Measurements from ENCODE around the gene COX4I1. TPM values are rescaled to one million over a fixed set of nuclear protein-coding genes. Genes with fewer than 3 reads are reported as not detected.

Gene COX4I1
- 433 TPM for polyA plus RNA-seq (ENCODE audit: insufficient read length)

DNA sequence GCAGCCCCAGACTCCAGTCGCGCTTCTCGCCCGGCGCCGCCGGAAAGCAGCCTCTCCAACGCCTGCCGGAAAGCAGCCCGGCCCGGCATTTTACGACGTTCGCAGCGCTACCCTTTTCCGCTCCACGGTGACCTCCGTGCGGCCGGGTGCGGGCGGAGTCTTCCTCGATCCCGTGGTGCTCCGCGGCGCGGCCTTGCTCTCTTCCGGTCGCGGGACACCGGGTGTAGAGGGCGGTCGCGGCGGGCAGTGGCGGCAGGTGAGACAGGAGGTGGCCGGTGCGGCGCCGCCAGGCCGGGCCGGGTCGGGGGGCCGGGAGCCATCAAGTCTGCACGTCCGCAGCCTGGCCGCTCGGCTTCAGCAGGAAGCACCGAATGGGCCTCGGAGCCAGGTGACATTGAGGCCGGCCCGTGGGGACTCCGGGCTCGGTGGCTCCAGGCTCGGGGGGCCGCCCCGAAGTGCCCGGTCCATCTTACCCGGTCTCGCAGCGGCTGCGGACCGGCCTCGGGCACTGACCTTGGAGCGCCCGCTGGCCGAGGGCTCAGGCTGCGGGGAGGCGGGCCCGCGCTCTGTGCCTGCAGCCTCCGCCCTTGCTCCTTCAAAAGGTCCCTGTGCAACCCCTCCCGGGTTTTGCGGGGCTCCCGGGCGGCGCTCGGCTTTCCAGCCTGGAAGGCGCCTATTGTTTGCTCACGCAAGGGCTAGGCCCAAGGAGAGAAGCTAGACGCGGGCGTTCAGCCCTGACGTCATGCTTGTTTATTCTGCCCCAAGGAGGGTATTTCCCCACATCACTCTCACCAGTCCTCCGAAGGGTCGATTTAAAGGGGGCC is at the start of gene COX4I1, which contains the start of gene EMC8:
TSS of gene COX4I1 (plus strand) at position 199 of the 824 bp plus-strand sequence. CDS start 1,511 bp downstream, outside the sequence.
TSS of gene EMC8 (minus strand) at position 48 of the 824 bp plus-strand sequence. CDS start 249 bp downstream, outside the sequence.
- peak; percentile 96 for DNase-seq

DNA sequence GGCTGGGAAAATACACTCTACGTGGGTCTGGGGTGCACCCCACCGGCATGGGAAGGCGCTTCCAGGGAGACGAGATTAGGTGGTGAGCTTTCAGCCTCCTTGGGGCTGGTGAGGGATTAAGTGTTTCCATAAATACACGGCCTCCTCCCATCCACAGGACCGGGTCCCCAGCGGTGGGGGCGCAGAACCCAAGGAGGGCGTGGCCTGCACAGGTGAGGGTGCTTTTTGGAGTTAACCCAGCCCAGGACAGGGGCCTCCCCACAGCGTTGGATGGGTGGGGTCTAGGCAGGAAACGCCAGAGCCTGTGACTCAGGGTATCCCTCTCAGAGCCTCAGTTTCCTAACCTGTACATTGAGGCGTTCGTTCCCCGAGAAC is 49.7 kb upstream of the COX4I1 start:
- no peak for DNase-seq

DNA sequence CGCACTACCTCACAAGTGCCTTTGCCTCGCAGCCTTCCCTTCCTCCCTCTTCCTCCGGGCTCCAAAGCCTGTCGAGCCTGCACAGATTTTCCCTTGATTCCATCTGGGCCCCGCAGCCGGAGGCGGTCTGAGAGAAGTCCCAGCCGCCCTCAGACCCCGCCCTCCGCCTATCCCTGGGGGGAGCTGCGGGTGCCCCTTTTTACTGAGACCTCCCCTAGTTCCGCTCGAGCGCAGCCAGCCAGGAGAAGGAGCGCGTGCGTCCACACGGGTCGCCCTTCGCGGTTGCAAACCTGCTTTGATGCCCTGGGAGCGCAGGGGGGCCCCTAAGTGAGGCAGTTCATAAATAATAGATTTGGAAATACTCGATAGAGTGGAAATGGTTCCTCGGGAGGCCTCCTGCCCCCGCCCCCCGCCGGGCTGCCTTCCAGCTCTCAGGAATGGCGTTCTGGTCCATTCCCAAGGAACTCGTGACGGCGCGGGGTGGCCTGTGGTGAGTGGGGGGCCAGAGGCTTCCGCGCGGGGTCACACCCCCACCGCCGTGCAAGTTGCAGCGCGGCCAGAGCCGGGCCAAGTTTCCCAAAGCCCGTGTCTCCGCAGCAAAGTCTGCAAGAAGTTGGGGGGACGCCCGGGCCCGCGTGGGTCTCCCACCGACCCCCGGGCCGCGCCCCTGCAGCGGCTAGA is 49.2 kb upstream of the COX4I1 start:
- no peak for DNase-seq

DNA sequence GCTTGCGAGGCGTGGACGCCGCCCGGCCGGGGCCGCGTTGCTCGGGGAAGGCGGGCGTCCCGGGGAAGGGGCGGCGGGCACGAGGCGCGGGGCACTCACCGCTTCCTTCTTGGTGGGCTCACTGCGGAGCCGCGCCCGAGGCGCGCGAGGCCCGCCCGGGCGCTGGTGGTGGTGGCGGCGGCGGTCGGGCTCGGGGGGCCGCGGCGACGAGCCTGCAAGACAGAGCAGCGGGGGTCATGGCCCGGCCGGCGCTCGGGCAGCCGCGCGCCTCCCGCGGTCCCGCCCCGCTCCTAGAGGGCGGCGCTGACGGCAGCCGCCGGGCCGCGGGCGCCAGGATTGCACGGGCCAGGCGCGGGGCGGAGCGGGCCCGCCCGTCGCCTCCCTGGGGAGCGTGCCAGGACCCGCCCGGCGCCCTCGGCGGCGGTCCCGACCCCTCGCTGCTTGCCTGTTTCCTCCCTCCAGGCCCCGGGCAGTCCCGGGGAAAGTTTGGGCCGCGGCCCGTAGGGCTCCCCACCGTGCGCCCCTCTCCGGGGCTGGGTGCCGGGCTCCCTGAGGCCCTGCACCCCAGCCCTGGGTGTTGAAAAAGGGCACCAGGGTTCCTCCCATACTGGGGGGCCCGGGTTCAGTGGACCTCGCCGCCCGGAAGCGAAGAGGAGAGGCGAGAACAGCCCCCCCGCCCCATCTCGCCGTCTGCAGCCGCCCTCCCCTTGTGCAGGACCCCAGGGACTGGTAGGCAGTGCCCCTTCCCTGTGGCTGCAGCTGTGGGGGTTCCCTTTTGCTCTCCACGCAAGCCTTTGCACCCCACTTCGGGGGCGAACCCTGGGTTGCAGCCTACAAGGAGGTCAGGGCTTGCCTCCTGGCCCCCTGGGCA is 48.4 kb upstream of the COX4I1 start, which contains the start of gene C16orf74:
TSS of gene C16orf74 (minus strand) at position 270 of the 871 bp plus-strand sequence. CDS start 15,879 bp downstream, outside the sequence.
- DNase-seq = no peak

DNA sequence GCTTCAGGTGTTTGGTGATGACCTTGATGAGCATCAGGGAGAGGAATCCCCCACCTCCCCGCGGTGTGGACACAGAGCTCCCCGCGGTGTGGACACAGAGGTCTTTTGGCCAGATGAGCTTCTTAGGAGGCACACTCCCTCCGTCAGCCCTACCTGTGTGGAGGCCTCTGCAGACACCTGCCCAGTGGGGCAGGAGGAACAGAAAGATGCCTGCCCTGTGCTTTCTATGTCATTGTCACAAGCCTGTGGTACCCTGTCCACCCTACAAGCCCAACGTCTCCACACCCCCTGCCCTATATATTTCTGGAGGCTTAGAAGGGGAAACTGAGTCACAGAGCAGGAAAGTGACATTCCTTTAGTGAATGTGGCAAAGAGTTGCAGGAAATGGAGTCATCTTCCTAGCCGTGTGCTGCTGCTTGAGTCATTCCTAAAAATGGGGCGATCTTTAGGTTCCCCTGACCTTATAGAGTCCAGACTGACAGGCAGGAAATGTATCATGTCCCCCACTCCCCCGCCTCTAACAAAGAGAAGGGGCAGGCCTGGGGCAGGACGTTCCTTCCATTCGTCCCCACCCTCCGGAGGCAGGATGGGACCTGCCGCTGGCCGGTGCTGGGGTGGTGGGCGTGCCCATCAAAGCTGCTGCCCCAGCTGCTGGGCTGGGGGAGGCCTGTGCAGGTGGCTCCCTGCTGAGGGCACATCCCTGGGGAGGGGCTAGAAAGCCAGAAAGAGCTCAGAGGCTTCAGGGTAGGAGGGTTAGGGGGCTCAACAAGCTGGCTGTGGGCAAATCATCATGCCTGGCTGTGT is 47.6 kb upstream of the COX4I1 start:
- DNase-seq = no peak

DNA sequence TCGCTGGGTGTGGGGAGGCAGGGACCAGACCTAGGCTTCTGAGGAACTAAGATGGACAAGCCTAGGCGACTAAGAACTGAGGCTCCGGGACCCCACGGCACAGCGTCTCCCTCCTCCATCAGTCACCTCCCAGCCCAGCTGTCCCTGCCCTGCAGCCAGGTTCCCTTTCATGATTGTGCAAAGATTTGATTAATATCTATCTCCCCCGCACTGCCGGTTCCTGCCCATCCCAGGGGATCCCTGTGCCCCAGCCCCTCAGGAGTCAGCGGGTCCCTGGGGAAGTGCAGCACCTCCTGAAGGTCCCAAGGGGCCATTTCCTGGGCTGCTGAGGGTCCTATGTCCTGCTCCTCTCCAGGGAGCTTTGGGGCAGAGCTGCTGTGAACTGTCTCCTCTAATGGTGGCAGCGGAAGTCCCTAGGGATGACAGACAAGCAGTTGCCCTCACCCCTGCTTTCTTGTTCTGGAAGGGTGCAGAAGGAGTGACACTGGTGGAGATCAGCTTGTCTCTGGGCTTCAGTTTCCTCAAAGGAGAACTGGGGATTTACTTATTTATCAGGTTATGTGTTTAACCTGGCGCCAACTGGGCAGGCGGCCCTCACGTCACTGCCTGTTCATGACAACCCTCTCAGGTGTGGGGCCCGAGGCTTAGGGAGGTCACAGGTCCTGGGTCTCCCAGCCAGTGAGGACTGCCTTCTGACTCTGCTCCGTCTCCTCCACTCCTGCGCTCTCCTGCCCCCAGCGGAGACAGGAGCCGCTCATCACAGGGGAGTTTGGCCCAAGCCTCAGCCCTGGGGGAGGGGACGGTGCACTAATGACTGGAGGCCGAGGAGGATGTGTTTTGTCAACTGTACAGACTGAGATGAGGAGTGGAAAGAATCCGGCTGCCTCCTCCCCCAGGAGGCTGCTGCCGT is 46.7 kb upstream of the COX4I1 start:
- no peak for DNase-seq

DNA sequence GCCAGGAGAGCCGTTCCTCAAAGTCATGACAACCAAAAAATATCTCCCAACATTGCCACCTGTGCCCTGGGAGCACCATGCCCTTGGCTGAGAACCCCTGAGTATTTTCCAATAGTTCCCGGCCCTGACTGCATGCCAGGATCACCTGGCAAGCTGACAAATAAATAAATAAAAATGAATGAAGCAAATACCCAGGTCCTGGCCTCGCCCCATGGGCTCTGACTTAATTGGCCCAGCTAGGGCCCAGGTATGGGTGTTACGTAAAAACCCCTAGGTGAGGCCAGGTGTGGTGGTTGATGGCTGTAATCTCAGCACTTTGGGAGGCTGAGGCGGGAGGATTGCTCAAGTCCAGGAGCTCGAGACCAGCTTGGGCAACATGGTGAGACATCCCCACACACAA is 45.9 kb upstream of the COX4I1 start:
- no peak for DNase-seq

DNA sequence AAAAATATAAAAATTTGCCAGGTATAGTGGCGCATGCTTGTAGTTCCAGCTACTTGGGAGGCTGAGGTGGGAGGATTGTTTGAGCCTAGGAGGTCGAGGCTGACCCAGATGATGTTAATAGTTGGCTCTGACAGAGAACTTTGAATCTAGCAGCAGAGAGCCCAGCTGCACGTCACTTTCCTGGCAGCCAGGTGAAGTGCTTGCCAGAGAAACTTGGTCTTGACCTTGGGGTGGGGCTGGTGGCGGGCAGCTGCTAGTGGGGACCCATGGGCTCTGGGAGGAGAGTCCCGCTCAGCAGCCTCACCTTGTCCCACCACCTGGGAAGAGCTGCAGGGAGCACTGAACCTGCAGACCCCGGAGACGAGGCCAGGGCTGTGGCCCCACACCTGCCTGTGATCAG is 45.5 kb upstream of the COX4I1 start:
- DNase-seq = no peak

DNA sequence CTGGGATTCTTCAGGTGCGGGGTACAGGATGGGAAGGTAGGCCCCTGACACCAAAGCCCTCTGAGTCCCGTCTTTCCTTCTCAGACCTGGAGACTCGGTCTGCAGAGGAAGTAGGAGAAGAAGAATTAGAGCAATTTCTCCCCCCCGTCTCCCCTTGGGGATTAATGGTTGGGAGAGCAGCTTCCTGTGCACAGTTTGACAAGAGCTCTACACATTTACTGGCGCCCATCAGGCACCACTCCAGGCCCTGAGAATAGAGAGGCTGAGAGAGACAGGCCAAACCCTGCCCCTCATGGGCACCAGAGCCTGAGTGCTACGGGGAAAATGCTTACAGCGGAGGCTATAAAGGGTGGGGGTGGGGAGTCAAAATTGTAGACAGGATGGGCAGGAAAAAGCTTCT is 45.1 kb upstream of the COX4I1 start:
- no peak for DNase-seq

DNA sequence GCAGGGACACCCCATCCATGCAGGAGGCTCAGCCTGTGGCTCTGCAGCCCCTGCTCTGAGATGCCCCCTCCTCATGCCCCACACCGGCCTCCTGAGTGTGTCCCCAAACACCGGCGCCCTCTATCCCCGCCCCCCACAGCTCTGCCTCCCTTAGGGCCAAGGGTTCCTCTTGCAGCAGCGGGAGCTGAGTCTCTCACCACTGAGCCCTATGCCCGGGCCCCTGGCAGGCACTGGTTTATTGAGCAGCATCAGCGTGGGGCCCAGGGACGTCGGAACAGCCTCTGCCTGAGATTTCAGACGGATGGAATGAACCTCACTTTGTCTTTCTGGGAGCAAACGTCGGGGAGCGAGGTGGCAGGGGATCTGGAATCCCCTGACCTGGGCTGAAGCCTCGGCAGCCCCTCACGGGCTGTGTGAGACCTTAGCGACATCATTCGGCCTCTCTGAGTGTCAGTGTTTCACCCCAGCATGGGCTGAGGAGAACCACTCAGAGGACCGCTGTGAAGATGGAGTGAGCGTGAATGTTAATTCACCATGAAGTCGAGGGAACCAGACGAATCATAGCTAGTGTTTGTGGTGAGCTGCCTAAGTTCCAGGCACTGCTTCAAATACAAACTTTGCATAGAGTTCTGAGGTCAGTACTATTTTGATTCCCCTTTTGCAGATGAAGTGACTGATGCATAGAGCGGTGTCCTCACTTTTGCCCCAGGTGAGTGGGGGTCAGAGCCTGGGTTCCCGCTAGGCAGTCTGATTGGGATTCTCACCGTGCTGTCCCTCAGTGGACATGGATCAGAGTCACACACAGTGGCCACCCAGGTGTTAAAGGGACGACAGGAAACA is 43.3 kb upstream of the COX4I1 start:
- DNase-seq = no peak

DNA sequence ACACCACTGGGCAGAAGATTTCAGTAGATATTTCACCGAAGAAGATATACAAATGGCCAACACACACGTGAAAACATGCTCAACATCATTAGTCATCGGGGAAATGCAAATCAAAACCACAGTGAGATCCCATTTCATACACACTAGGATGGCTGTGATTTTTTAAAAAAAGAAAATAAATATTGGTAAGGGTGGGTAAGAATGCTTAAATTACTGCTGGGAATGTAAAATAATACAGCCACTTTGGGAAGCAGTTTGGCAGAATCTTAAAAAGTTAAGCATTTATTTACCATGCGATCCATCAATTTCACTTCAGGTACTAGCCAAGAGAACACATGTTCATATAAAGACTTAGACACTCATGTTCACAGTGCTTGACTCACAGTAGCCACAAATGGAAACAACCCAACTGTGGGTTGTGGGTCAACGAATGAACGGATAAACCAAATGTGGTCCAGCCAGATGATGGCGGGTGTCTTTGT is 42.1 kb upstream of the COX4I1 start:
- DNase-seq = no peak

DNA sequence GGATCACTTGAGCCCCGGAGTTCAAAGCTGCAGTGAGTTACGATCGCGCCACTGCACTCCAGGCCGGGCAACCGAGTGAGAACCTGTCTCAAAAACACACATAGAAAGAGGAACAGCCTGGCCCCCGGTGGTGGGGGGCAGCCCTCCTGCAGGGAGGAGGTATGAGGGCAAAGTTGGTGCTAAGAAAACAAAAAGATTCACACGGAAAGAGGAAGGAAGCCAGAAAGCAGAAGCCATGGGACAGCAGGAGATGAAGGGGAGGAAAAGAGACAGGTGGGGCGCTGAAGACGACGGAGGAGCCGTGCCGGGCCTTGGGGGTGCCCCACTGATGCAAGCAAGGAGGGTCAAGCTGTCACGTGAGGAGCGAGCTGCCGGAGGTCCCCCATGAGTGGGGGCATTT is 40.4 kb upstream of the COX4I1 start:
- no peak for DNase-seq

DNA sequence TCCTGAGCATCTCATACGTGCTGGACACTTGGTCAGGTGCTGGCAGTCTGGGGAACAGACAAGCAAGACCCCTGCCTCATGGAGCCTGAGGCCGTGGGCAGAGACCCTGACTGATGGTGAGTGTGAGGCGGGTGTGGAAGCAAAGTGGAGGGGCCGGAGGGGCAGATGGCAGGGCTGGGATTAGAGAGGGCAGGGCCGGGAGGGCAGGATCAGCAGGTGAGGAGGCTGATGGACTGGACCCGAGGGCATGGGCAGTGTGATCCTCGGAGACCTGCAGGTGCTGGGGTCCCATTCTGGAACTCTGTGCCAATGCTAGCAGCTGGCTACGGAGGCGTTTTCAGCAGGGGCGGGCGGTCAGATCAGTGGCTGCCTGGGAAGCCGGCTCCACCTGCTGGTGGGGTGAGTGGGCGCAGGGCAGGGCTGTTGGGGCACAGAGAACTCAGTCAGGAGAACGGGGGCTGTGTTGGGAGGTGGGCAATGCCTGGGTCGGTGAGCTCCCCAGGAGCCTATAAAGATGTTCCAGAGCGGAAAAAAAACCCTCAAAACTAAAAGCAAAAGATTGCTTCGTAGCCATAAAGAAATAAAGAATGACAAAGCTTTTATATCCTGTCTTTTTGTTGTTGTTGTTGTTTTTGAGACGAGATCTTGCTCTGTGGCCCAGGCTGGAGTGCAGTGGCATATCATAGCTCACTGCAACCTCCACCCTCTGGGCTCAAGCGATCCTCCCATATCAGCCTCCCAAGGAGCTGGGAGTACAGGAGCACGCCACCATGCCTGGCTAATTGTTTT is 39.7 kb upstream of the COX4I1 start:
- DNase-seq = no peak

DNA sequence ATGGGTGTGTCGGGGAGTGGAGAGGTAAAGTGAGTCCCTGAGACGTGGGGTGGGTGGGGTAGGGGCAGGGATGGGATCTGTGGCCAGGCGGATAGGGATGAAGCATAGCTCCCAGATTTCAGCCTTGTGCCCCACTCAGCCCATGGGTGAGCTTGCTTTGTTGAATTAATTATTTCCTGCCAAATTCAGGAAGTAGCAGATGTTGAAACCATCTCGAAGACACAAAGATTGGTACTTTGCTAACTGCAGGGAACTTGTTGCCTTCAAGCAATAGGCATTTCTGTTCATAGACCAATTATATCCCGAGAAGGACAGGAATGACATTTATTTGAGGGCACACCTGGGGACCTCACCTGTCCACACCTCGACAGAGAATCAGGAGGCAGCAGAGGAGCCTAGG is 37.6 kb upstream of the COX4I1 start:
- no peak for DNase-seq

DNA sequence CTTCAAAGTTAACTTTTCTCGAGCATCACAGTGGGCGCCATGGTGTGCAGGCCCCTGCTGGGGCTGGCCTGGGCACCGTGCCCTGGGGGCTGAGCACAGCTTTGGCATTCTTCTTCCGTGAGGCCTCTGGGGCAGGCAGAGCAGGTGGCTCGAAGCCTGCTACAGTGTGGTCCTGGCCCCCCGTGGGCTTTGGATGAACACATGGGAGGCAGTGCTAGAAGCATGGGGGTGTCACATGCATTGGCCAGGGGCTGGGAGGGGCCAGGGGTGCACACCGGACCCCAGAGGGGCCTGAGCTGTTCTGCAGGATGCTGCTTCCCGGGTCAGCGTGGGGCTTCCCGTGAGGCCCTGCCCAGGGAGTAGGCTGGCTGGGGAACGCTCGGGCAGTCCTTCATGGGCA is 36.5 kb upstream of the COX4I1 start:
- no peak for DNase-seq

DNA sequence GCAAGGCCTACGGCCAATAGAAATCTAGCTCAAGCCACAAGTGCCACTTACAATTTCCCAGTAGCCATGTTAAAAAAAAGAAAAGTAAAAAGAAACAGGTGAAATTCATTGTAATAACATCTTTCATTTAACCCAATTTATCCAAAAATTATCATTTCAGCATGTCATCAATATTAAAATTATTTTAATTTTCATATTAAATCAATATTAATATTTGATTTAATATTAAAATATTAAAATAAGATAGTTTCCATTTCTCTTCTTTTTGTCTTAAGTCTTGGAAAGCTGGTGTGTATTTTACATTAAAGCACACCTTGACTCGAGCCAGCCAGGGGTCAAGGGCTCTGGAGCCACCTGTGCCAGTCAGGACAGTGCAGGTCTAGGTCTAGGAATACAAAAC is 35.9 kb upstream of the COX4I1 start:
- DNase-seq = no peak

DNA sequence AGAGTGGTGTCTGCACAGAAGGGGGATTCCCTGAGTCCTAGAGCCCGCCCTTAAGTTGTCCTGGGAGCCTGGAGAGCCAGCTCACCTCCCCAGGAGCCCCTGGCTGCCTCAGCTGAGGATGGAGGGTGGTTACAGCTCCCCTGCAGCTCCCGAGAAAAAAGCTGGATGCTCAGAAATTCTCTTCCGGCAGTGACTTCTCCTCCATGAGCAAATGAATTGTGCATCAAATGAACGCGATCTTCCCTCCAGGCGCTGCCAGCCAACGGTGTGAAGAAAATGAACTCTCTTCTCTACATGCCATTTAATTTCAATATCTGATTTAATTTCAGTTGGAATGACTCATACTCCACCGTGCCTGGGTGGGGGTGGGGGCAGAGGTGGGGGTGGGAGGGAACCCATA is 34.3 kb upstream of the COX4I1 start:
- no peak for DNase-seq

DNA sequence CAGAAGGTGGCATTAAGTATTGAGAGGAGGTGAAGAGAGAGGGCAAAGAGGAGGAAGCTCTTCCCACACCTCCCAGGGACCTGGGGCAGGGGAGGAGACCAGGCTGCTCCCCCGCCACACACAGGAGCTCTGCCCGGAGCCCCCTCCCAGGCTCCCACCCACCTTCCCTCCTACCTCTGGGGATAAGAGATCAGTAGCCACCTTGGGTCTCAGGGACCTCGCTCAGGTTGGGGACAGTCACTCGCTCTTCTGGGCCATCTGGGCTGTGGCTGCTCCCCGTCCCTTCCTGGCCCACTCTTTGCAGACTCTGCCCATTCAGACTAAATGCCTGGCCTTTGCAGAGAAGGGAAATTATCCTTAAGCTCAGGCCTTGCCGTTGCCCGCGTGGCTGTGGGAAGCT is 33.7 kb upstream of the COX4I1 start:
- no peak for DNase-seq

DNA sequence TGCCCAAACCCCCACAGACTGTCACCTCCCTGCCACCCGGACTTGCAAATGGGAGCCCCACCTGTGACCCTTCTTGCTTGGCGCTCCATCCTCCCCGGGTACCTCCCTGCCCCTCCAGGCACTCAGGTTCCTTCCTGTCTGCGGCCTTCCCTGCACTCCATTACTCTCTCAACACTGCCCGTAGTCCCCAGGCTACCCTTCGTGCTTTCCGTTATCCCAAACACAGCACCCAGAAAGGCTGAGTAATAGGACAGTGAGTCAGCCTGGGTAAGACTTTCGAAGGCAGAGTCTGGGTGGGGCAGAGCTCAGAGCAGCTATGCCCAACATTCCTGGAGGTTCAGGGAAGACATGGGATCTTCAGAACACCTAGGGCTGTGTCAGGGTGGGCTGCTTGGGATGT is 32.0 kb upstream of the COX4I1 start:
- no peak for DNase-seq

All from hindlimb muscle (tissue), 1 donor.